Right renal pelvis (tissue), 4 donors: ENCODE measurements around the gene TNRC18. TPM values are rescaled to one million over a fixed set of nuclear protein-coding genes. Genes with fewer than 3 reads are reported as not detected.
A peak's percentile ranks its signal among the peaks of the same experiment; 100 is the strongest.
"Not testable (repeated sequence)": the region's sequence is repeated elsewhere in the genome, so short reads cannot be mapped to it uniquely, and the experiment has no call there.

Experiments
- DNase-seq, 4 donors: peaks; one replicate each; pipeline ENCODE4 v3.0.0-alpha.2; 2013; ENCODE audit warnings: low read depth in 4 of 4, low spot score in 3 of 4, missing footprints in 1 of 4
- polyA plus RNA-seq, 4 donors: library from polyadenylated mRNA; unstranded; fragments of 120-200 nt; gene quantifications; one replicate each; pipeline ENCODE4 v1.2.1, GENCODE V29; 2013; ENCODE audit not compliant: insufficient read length in 4 of 4

TNRC18 gene
- polyA plus RNA-seq, 4 donors, result 93.2 to 130 (median 104) TPM

GRCh38 chr7:5382281-5382892 lies 41.2 kb downstream of the TNRC18 start:
- peak; percentile 45 to 72 (median 62) for DNase-seq

- no peak for DNase-seq
These were observed 42.4 kb downstream of the TNRC18 start for GRCh38 chr7:5381071-5381772.

- DNase-seq, result no peak
These were observed 43.1 kb downstream of the TNRC18 start for GRCh38 chr7:5380350-5381070.

- DNase-seq, result no peak
These were observed 44.1 kb downstream of the TNRC18 start for GRCh38 chr7:5379546-5379945.

GRCh38 chr7:5377816-5378215 lies 45.8 kb downstream of the TNRC18 start:
- no peak for DNase-seq

GRCh38 chr7:5377279-5377678 lies 46.4 kb downstream of the TNRC18 start:
- DNase-seq, result no peak

GRCh38 chr7:5375925-5376324 lies 47.7 kb downstream of the TNRC18 start:
- DNase-seq, result no peak

GRCh38 chr7:5374464-5374863 lies 49.2 kb downstream of the TNRC18 start:
- DNase-seq, result no peak

GRCh38 chr7:5373300-5373699 lies 50.3 kb downstream of the TNRC18 start:
- no peak for DNase-seq

GRCh38 chr7:5370454-5371353 lies 52.9 kb downstream of the TNRC18 start:
- no peak for DNase-seq

GRCh38 chr7:5367661-5368060 lies 56.0 kb downstream of the TNRC18 start:
- no peak for DNase-seq

GRCh38 chr7:5365976-5366625 lies 57.5 kb downstream of the TNRC18 start:
- peak; percentile 41 to 65 (median 56) for DNase-seq

GRCh38 chr7:5363729-5364128 lies 59.9 kb downstream of the TNRC18 start:
- no peak for DNase-seq

- DNase-seq, result no peak
These were observed 61.2 kb downstream of the TNRC18 start for GRCh38 chr7:5362466-5362865.

- no peak for DNase-seq
These were observed 62.0 kb downstream of the TNRC18 start for GRCh38 chr7:5361446-5362127.

GRCh38 chr7:5360971-5361370 lies 62.7 kb downstream of the TNRC18 start:
- DNase-seq, result no peak

- DNase-seq, result no peak
These were observed 63.2 kb downstream of the TNRC18 start for GRCh38 chr7:5360451-5360850.

- not testable (repeated sequence) for DNase-seq
These were observed 63.6 kb downstream of the TNRC18 start for GRCh38 chr7:5360021-5360420.

- no peak for DNase-seq
These were observed 64.3 kb downstream of the TNRC18 start for GRCh38 chr7:5359344-5359743.

GRCh38 chr7:5357951-5358350 lies 65.7 kb downstream of the TNRC18 start:
- DNase-seq, result no peak
